Thyroid gland (tissue), 4 donors: ENCODE measurements around the gene PPIL6. TPM values are rescaled to one million over a fixed set of nuclear protein-coding genes. Genes with fewer than 3 reads are reported as not detected.

Source experiments
- DNase-seq, 2 donors: peaks; one replicate each; pipeline ENCODE4 v3.0.0-alpha.2; 2019
- H3K27ac ChIP-seq, 3 donors: fragments of 200-600 bp; sonication (generic); 1 replicate in 2 of 3; 2 replicates in 1 of 3; pipeline ENCODE4 v1.5.1; 2016 to 2019; ENCODE audit warnings: mild to moderate bottlenecking in 1 of 3, moderate library complexity in 1 of 3
- H3K27me3 ChIP-seq: fragments of 200-600 bp; sonication (generic); one replicate; pipeline ENCODE4 v1.5.1; 2019
- H3K36me3 ChIP-seq, 2 donors: fragments of 200-600 bp; sonication (generic); one replicate each; pipeline ENCODE4 v1.5.1; 2016 to 2019
- H3K4me1 ChIP-seq, 2 donors: fragments of 200-600 bp; sonication (generic); one replicate each; pipeline ENCODE4 v1.5.1; 2017 to 2019
- H3K4me3 ChIP-seq, 3 donors: fragments of 200-600 bp; sonication (generic); replicated peaks in 1 of 3; 1 replicate in 2 of 3; 2 replicates in 1 of 3; pipeline ENCODE4 v1.5.1; 2016; ENCODE audit warnings: mild to moderate bottlenecking in 1 of 3
- H3K9me3 ChIP-seq: fragments of 200-600 bp; sonication (generic); one replicate; pipeline ENCODE4 v1.5.1; 2017
- CTCF ChIP-seq, 6 experiments: fragments of 200-600 bp in 3 of 6; fragments of 450-650 bp in 3 of 6; sonication (generic) in 3 of 6; IDR thresholded peaks; one replicate each; pipeline ENCODE4 v1.5.1; 2016 to 2019; ENCODE audit warnings: antibody characterized with exemption in 6 of 6, mild to moderate bottlenecking in 2 of 6, inconsistent platforms in 1 of 6, moderate library complexity in 1 of 6
- POLR2A ChIP-seq, 2 donors: fragments of 450-650 bp; IDR thresholded peaks; one replicate each; pipeline ENCODE4 v1.6.1; 2017; ENCODE audit warnings: antibody characterized with exemption in 2 of 2, mild to moderate bottlenecking in 2 of 2, moderate library complexity in 1 of 2
- WGBS, 2 donors: methylation state at CpG; one replicate each; pipeline ENCODE4 v1.1.5; 2017; 5-methylcytosine and 5-hydroxymethylcytosine counted together
- intact Hi-C: fragments of 100-400 bp; cut with DNase I; formaldehyde crosslinking; loops from one replicate; pipeline ENCODE4 v1.15.1; 2023
- total RNA-seq, 4 donors: library from RNA; depleted of rRNA; stranded (reverse); fragments of >200 nt; gene quantifications; one replicate each; pipeline ENCODE4 v1.2.3, GENCODE V29; 2016

PPIL6 gene
- 10 to 100 TPM; 20.1 to 31.2 (median 27.0) TPM for total RNA-seq

GRCh38 chr6:109440331-109441068 lies at the start of gene PPIL6, which contains the start of gene SMPD2:
Gene PPIL6 (minus strand): TSS chr6:109440628. CDS start chr6:109440590, 38 bp downstream.
Gene SMPD2 (plus strand): TSS chr6:109440724. CDS start chr6:109441122, 398 bp downstream.
- Histone ChIP-seq H3K27me3 (no peaks in the 10 kb centered on the region), H3K4me1 (peaks cover 10% of the 10 kb centered on the region in 2 donors), H3K9me3 (no peaks in the 10 kb centered on the region), H3K36me3 (peaks cover 8 to 10% of the 10 kb centered on the region in 2 donors), H3K27ac (peak within 1 kb of the TSS; percentile 80 to 91 (median 85)), H3K4me3 (peak within 1 kb of the TSS; percentile 27 to 97 (median 53))
- TF ChIP-seq CTCF (IDR thresholded peaks at IDR 0.05) (peak in 4 of 6 experiments; percentile 12 to 32 (median 28)), POLR2A (IDR thresholded peaks at IDR 0.05) (peak; percentile 50 to 85)
- intact Hi-C loops, result loop anchor here (10.0 kb wide), 1 partner anchor 56 kb away; the partner anchor contains the start of gene CD164
- WGBS, 2 donors, result 2% methylated on average over 8 of the region's 102 CpGs; no CpG with 5 or more reads in 1 of the 2 donors
- DNase-seq, result peak; percentile 90 to 91

GRCh38 chr6:109488001-109488400 lies 47.6 kb upstream of the PPIL6 start:
- H3K27ac ChIP-seq, result no peak overlapping the region
- no peak for TF ChIP-seq CTCF (IDR thresholded peaks at IDR 0.05)
- no peak for TF ChIP-seq POLR2A (IDR thresholded peaks at IDR 0.05)
- no peak for DNase-seq

GRCh38 chr6:109486068-109486467 lies 45.6 kb upstream of the PPIL6 start:
- DNase-seq, result no peak
- WGBS, 2 donors, result 94% methylated on average over 1 of the region's 1 CpG
- H3K4me1 ChIP-seq, result peaks cover 10 to 14% of the 10 kb centered on the region in 2 donors
- H3K9me3 ChIP-seq, result no peaks in the 10 kb centered on the region
- no peak overlapping the region for H3K4me3 ChIP-seq
- H3K36me3 ChIP-seq, result no peaks in the 10 kb centered on the region
- no peak overlapping the region for H3K27ac ChIP-seq
- intact Hi-C loops, result no loop called here
- TF ChIP-seq CTCF (IDR thresholded peaks at IDR 0.05) (no peak), POLR2A (IDR thresholded peaks at IDR 0.05) (no peak)
- no peaks in the 10 kb centered on the region for H3K27me3 ChIP-seq

More at GRCh38 chr6:109488001-109488400, 47.6 kb upstream of the PPIL6 start:
- intact Hi-C loops, result no loop called here
- H3K36me3 ChIP-seq, result no peaks in the 10 kb centered on the region
- no peaks in the 10 kb centered on the region for H3K9me3 ChIP-seq
- H3K4me1 ChIP-seq, result no peaks in the 10 kb centered on the region
- no peak overlapping the region for H3K4me3 ChIP-seq
- no peaks in the 10 kb centered on the region for H3K27me3 ChIP-seq

- Histone ChIP-seq H3K4me1 (peaks cover 17 to 20% of the 10 kb centered on the region in 2 donors), H3K36me3 (no peaks in the 10 kb centered on the region), H3K27ac (no peak overlapping the region), H3K9me3 (no peaks in the 10 kb centered on the region), H3K4me3 (no peak overlapping the region), H3K27me3 (no peaks in the 10 kb centered on the region)
- 86 to 87% methylated on average over 3 of the region's 3 CpGs for WGBS, 2 donors
- TF ChIP-seq POLR2A (IDR thresholded peaks at IDR 0.05), result no peak
- TF ChIP-seq CTCF (IDR thresholded peaks at IDR 0.05), result no peak
- intact Hi-C loops, result no loop called here
- DNase-seq, result no peak
Measured at GRCh38 chr6:109485266-109485935, 45.0 kb upstream of the PPIL6 start.

- intact Hi-C loops, result no loop called here
- Histone ChIP-seq H3K36me3 (no peaks in the 10 kb centered on the region), H3K27me3 (no peaks in the 10 kb centered on the region), H3K4me1 (peaks cover 26 to 31% of the 10 kb centered on the region in 2 donors), H3K4me3 (no peak overlapping the region), H3K9me3 (no peaks in the 10 kb centered on the region), H3K27ac (no peak overlapping the region)
- DNase-seq, result no peak
- TF ChIP-seq POLR2A (IDR thresholded peaks at IDR 0.05) (no peak), CTCF (IDR thresholded peaks at IDR 0.05) (no peak)
- WGBS, 2 donors, result 63 to 78% methylated on average over 3 of the region's 3 CpGs
Measured at GRCh38 chr6:109484122-109484521, 43.7 kb upstream of the PPIL6 start.
